GM06990 (cell line): Measurements from ENCODE around the gene RNF208.

Experiments used
- DNase-seq: peaks from one replicate; pipeline ENCODE4 v3.0.0-alpha.2; 2011; ENCODE audit not compliant: insufficient read length; ENCODE audit errors: extremely low read depth
- H3K27me3 ChIP-seq: replicated peaks from 2 replicates; pipeline ENCODE4 v1.6.0; 2011; ENCODE audit warnings: low read length; ENCODE audit not compliant: control insufficient read depth, insufficient read depth
- H3K36me3 ChIP-seq: 2 replicates; pipeline ENCODE4 v1.5.1; 2011; ENCODE audit warnings: low read length; ENCODE audit not compliant: control insufficient read depth, insufficient read depth
- H3K4me3 ChIP-seq: replicated peaks from 2 replicates; pipeline ENCODE4 v1.5.1; 2011; ENCODE audit warnings: low read depth, mild to moderate bottlenecking, control low read depth, low read length
- CTCF ChIP-seq: IDR thresholded peaks from 2 replicates; pipeline ENCODE4 v1.5.1; 2011; ENCODE audit warnings: low read length, control low read depth, mild to moderate bottlenecking, inconsistent platforms; ENCODE audit not compliant: insufficient read depth, poor library complexity, severe bottlenecking

Gene RNF208, protein sequence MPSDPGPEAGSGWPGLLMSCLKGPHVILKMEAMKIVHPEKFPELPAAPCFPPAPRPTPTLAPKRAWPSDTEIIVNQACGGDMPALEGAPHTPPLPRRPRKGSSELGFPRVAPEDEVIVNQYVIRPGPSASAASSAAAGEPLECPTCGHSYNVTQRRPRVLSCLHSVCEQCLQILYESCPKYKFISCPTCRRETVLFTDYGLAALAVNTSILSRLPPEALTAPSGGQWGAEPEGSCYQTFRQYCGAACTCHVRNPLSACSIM

DNA sequence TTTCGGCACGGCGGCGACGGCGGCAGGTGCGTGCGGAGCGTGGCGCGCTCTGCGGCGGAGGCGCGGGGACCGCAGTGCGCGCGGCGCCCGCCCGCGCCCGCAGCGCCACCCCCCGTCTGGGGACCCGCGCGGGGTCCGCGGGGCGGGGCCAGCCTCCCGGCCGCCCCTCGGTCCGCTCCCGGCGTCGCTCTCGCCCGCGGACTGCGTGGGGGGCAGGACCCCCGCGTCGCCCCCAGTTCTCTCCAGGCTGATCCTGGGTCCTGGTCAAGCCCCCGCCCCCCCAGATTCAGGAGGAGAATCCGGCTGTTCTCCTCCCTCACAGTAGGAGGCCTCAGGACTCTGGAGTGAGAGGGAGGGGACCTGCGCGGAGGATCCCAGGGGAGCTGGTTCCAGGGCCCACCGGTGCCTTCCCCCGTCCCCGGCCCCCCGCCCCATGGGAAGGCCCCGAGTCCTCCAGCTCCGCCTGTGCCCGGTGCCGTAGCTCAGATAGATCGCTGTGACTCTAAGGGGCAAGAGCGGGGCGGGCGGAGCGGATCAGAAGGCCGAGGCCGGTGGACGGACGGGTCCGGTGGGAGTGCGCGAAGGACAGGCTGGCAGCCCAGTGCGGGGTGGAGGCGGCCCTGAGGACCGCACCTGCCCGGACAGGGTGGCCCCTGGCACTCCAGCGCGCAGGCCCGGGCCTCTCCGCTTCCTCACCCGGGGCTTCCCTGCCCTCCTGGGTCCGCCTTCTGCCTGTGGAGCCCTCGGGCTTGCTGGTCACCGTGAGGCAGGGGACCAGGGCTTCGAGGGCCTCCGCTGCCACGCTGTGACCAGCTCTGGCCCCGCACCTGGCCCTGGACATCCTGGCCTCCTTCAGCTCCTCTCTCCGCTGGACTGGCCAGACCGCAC lies at the start of gene RNF208:
RNF208 (minus strand) TSS at position 51 of the 888 bp plus-strand sequence. CDS start 1,028 bp downstream, outside the sequence.
- no peak for DNase-seq
- Histone ChIP-seq H3K36me3 (no peaks in the 10 kb centered on the region; the same call in 1 of the 2 replicates), H3K27me3 (no peaks in the 10 kb centered on the region), H3K4me3 (peak within 1 kb of the TSS; percentile 63)
- TF ChIP-seq CTCF: no peak

GRCh38 chr9:137271696-137272076 lies 49.6 kb upstream of the RNF208 start:
- Histone ChIP-seq H3K4me3 (no peak overlapping the region), H3K36me3 (peaks cover 24% of the 10 kb centered on the region), H3K27me3 (no peaks in the 10 kb centered on the region)
- TF ChIP-seq CTCF: no peak
- no peak for DNase-seq

DNA sequence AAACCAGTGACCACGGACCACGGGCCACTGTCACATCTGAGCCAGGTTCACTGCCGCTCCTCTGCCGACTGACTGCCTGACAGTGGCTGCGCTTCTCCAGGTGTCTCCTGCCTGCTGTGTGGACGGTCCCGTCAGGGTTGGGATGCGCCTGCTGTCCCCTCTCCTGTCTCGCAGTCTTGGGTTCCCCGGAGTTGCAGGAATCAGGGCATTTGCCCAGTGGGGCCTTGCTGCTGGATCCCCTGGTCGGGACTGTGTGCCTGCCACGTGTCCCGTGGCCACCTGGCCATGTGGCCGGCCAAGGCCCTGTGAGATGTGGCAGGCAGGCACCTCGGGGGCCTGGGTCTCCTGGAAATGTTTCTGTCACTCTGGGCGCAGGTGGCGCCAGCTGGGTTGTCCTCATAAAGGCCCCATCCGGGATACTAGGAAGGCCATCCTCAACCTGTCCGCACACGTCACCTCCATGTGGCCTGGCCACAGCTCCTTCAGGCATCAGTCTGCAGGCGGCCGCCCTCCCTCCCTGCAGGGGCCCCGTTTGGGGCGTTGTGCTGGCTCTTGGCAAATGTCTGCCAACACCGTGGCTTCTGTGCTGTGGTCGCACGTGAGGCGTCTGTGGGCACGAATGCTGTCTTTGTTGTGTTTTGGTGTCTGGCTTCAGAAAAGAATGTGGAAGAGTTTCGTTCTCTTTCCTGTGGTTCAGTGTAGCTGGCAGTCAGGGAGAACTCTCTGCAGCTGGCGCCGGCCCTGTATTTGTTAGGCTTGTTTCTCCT lies 49.1 kb upstream of the RNF208 start:
- DNase-seq: no peak
- no peak for TF ChIP-seq CTCF
- H3K27me3 ChIP-seq: no peaks in the 10 kb centered on the region
- peaks cover 27% of the 10 kb centered on the region for H3K36me3 ChIP-seq
- no peak overlapping the region for H3K4me3 ChIP-seq

- H3K36me3 ChIP-seq: peaks cover 34% of the 10 kb centered on the region
- TF ChIP-seq CTCF: no peak
- peak overlapping the region; percentile 48 for H3K4me3 ChIP-seq
- peak; percentile 37 for DNase-seq
- no peaks in the 10 kb centered on the region for H3K27me3 ChIP-seq
Observed at GRCh38 chr9:137269231-137269772, 47.3 kb upstream of the RNF208 start.

GRCh38 chr9:137268538-137269201 lies 46.6 kb upstream of the RNF208 start:
- no peak for TF ChIP-seq CTCF
- peaks cover 34% of the 10 kb centered on the region for H3K36me3 ChIP-seq
- DNase-seq: no peak
- H3K4me3 ChIP-seq: peak overlapping the region; percentile 48
- no peaks in the 10 kb centered on the region for H3K27me3 ChIP-seq
